Endothelial cell of umbilical vein (primary cell): ENCODE data around the gene GDE1. TPM values are rescaled to one million over a fixed set of nuclear protein-coding genes. Genes with fewer than 3 reads are reported as not detected.
A peak's percentile ranks its signal among the peaks of the same experiment; 100 is the strongest.

Experiments used
- BruUV-seq: library from RNA; stranded (reverse); fragments of 400-500 nt; replicated peaks from 2 replicates; lab custom pipeline; 2021; lab: Mats Ljungman, UMichigan
- CTCF ChIA-PET: fragments of 300-600, 350-600 bp; sonication (Branson Sonifier 250); formaldehyde crosslinking; loops from one replicate; lab custom pipeline; 2021; ENCODE audit warnings: antibody characterized with exemption, inconsistent platforms; lab: Charles Lee
- POLR2A ChIA-PET: fragments of 300-600, 350-600 bp; sonication (Branson Sonifier 250); formaldehyde crosslinking; loops from one replicate; lab custom pipeline; 2021; ENCODE audit warnings: antibody characterized with exemption, inconsistent platforms; lab: Charles Lee
- DNase-seq: peaks from one replicate; pipeline ENCODE4 v3.0.0-alpha.2; 2011; ENCODE audit warnings: low read depth, low spot score
- FAIRE-seq: peaks from 2 replicates; lab custom pipeline; 2011; peaks lifted over from hg19 to GRCh38; lab: Jason Lieb, UNC
- H2AFZ ChIP-seq: 2 replicates; pipeline ENCODE4 v1.6.0; 2012; ENCODE audit warnings: low read depth, low read length, control low read depth, inconsistent platforms
- H3K27ac ChIP-seq: 2 replicates; pipeline ENCODE4 v1.5.1; 2011; ENCODE audit warnings: low read depth, mild to moderate bottlenecking, control low read depth, low read length, moderate library complexity; ENCODE audit not compliant: insufficient read depth
- H3K27me3 ChIP-seq, 2 experiments: 2 replicates each; pipeline versions ENCODE4 v1.6.0 to v1.6.1; 2011; ENCODE audit warnings: low read length in 2 of 2, mixed read lengths in 1 of 2; ENCODE audit not compliant: control insufficient read depth in 2 of 2, insufficient read depth in 2 of 2
- H3K36me3 ChIP-seq, 2 experiments: 2 replicates in 1 of 2; 3 replicates in 1 of 2; pipeline ENCODE4 v1.5.1; 2011; ENCODE audit warnings: low read length in 2 of 2, mild to moderate bottlenecking in 1 of 2, moderate library complexity in 1 of 2; ENCODE audit not compliant: control insufficient read depth in 2 of 2, insufficient read depth in 2 of 2; ENCODE audit errors: extremely low read depth in 1 of 2
- H3K4me1 ChIP-seq: 3 replicates; pipeline ENCODE4 v1.5.1; 2011; ENCODE audit warnings: mild to moderate bottlenecking, low read length; ENCODE audit not compliant: control insufficient read depth, insufficient read depth; ENCODE audit errors: extremely low read depth
- H3K4me2 ChIP-seq: 2 replicates; pipeline ENCODE4 v1.6.1; 2011; ENCODE audit warnings: low read length, control low read depth, mixed read lengths; ENCODE audit not compliant: insufficient read depth
- H3K4me3 ChIP-seq, 3 experiments: fragments of 200-600 bp in 1 of 3; sonication (generic), shearing (Covaris generic) in 1 of 3; replicated peaks in 1 of 3; 2 replicates each; pipeline ENCODE4 v1.5.1; 2011 to 2016; ENCODE audit warnings: control low read depth in 3 of 3, low read length in 3 of 3, mild to moderate bottlenecking in 2 of 3, inconsistent platforms in 1 of 3, low read depth in 1 of 3, moderate library complexity in 1 of 3; ENCODE audit not compliant: insufficient read depth in 1 of 3
- H3K79me2 ChIP-seq: 2 replicates; pipeline ENCODE4 v1.6.0; 2012; ENCODE audit warnings: low read length, inconsistent platforms; ENCODE audit not compliant: control insufficient read depth, insufficient read depth
- H3K9ac ChIP-seq: replicated peaks from 2 replicates; pipeline ENCODE3; 2011; ENCODE audit warnings: low read length, control low read depth; ENCODE audit not compliant: insufficient read depth; ENCODE audit errors: extremely low read depth
- H3K9me1 ChIP-seq: replicated peaks from 3 replicates; pipeline ENCODE4 v1.6.0; 2011; ENCODE audit warnings: mild to moderate bottlenecking, low read length; ENCODE audit not compliant: control insufficient read depth, insufficient read depth; ENCODE audit errors: extremely low read depth
- H3K9me3 ChIP-seq: replicated peaks from 2 replicates; pipeline ENCODE4 v1.5.1; 2012; ENCODE audit warnings: low read length, inconsistent platforms; ENCODE audit not compliant: control insufficient read depth, insufficient read depth
- H4K20me1 ChIP-seq: replicated peaks from 2 replicates; pipeline ENCODE3; 2011; ENCODE audit warnings: mild to moderate bottlenecking, low read length; ENCODE audit not compliant: control insufficient read depth, insufficient read depth; ENCODE audit errors: extremely low read depth
- CTCF ChIP-seq, 2 donors: IDR thresholded peaks; 1 replicate in 1 of 2; 2 replicates in 1 of 2; pipeline ENCODE4 v1.5.1; 2011; ENCODE audit warnings: low read length in 2 of 2, mild to moderate bottlenecking in 2 of 2, moderate library complexity in 2 of 2, control low read depth in 1 of 2, inconsistent platforms in 1 of 2, low read depth in 1 of 2; ENCODE audit not compliant: insufficient read depth in 1 of 2; ENCODE audit errors: extremely low read depth in 1 of 2
- EZH2 ChIP-seq: IDR thresholded peaks from 2 replicates; pipeline ENCODE4 v1.6.1; 2012; ENCODE audit warnings: borderline replicate concordance, low read depth, mild to moderate bottlenecking, moderate library complexity, low read length, inconsistent platforms; ENCODE audit not compliant: severe bottlenecking
- FOS ChIP-seq: IDR thresholded peaks from 2 replicates; pipeline ENCODE4 v1.6.1; 2011; ENCODE audit warnings: mild to moderate bottlenecking, low read length, moderate library complexity, borderline replicate concordance; ENCODE audit not compliant: insufficient read depth
- GATA2 ChIP-seq: IDR thresholded peaks from 2 replicates; pipeline ENCODE4 v1.7.0; 2011; ENCODE audit warnings: low read depth, mild to moderate bottlenecking, moderate library complexity, mixed read lengths, low read length; ENCODE audit not compliant: insufficient read length, insufficient read depth
- JUN ChIP-seq: IDR thresholded peaks from 2 replicates; pipeline ENCODE4 v1.6.1; 2011; ENCODE audit warnings: borderline replicate concordance, low read depth; ENCODE audit not compliant: insufficient read length, insufficient read depth
- MAX ChIP-seq: IDR thresholded peaks from 2 replicates; pipeline ENCODE4 v1.6.1; 2011; ENCODE audit not compliant: insufficient read depth, insufficient read length
- MYC ChIP-seq: IDR thresholded peaks from one replicate; pipeline ENCODE4 v1.6.1; 2011; ENCODE audit warnings: mild to moderate bottlenecking, low read depth, low read length
- POLR2A ChIP-seq: IDR thresholded peaks from 2 replicates; pipeline ENCODE4 v1.6.1; 2012; ENCODE audit warnings: low read depth, mild to moderate bottlenecking, control low read depth, low read length
- POLR2AphosphoS5 ChIP-seq: IDR thresholded peaks from 2 replicates; pipeline ENCODE4 v1.6.1; 2012; ENCODE audit warnings: low read depth, mild to moderate bottlenecking, control low read depth, low read length, moderate library complexity; ENCODE audit not compliant: insufficient read depth
- dilution Hi-C: fragments of 300-500 bp; cut with MboI; formaldehyde crosslinking; loops from one replicate; pipeline ENCODE4 v1.15.0; 2019; ENCODE audit warnings: low sequenced_read_pairs; ENCODE audit not compliant: extremely low pct_ligation_motif_present
- intact Hi-C: fragments of 100-400 bp; cut with micrococcal nuclease; formaldehyde crosslinking; loops from one replicate; pipeline ENCODE4 v1.10.0; 2022
- polyA plus RNA-seq, 4 experiments: library from polyadenylated mRNA; depleted of rRNA in 3 of 4; stranded (reverse) in 3 of 4; unstranded in 1 of 4; fragments of >200 nt; gene quantifications; 2 replicates each; pipeline versions ENCODE4 v1.2.1 to v1.2.3, GENCODE V29; 2011 to 2012; ENCODE audit warnings: missing spikeins in 1 of 4
- total RNA-seq: library from RNA; stranded (reverse); gene quantifications from 2 replicates; pipeline ENCODE4 v1.2.3, GENCODE V29; 2021

The GDE1 gene
- total and polyA plus RNA-seq, 2 donors (not counting 3 experiments of a cell fraction or from before 2014, with no cell fraction given): 34.9 to 50.5 TPM

- TF ChIP-seq MAX (no peak), JUN (no peak), GATA2 (no peak), POLR2AphosphoS5 (no peak), FOS (no peak), EZH2 (no peak), POLR2A (no peak), MYC (no peak), CTCF (IDR thresholded peaks at IDR 0.05; ENCODE audit: extremely low read depth in 1 of 2, insufficient read depth in 1 of 2, low read depth in 1 of 2, low read length in 2 of 2) (no peak)
- DNase-seq: no peak
- CTCF ChIA-PET: interaction anchor here (1.1 to 3.0 kb wide), 4 partner anchors 15 to 59 kb away, joined by 3 to 28 read pairs (median 11); partner anchors contain the start of gene VPS35L
- POLR2A ChIA-PET: no interaction called here
- Histone ChIP-seq H4K20me1 (no peaks in the 10 kb centered on the region), H3K4me2 (peak overlapping the region; percentile 98), H2AFZ (no peak overlapping the region), H3K36me3 (peaks cover 0 to 2% of the 10 kb centered on the region in 2 experiments), H3K27me3 (no peaks in the 10 kb centered on the region), H3K4me1 (peaks cover 18% of the 10 kb centered on the region), H3K9ac (no peak overlapping the region), H3K27ac (no peak overlapping the region), H3K9me3 (no peaks in the 10 kb centered on the region), H3K4me3 (peak overlapping the region in 2 of 3 experiments; percentile 60 to 95), H3K79me2 (peaks cover 27% of the 10 kb centered on the region), H3K9me1 (no peaks in the 10 kb centered on the region)
- intact Hi-C loops (loop anchor here (10.0 kb wide), 2 partner anchors 541 to 721 kb away; partner anchors contain the start of genes ARL6IP1 and TMC7), dilution Hi-C loops (no loop called here)
- FAIRE-seq: no peak
- no TSS peak for BruUV-seq
Measured at GRCh38 chr16:19525385-19525723, 3.5 kb upstream of the GDE1 start.
